Fibroblast of skin of abdomen (primary cell): Measurements from ENCODE around the gene KIAA1328.
A peak's percentile ranks its signal among the peaks of the same experiment; 100 is the strongest.
"Not testable (repeated sequence)": the region's sequence is repeated elsewhere in the genome, so short reads cannot be mapped to it uniquely, and the experiment has no call there.

Experiments
- DNase-seq: peaks from one replicate; pipeline ENCODE4 v3.0.0-alpha.2; 2013

The KIAA1328 gene

GRCh38 chr18:37160038-37160820 is 331.3 kb downstream of the KIAA1328 start:
- DNase-seq = no peak

GRCh38 chr18:37161491-37161890 is 332.6 kb downstream of the KIAA1328 start:
- no peak for DNase-seq

GRCh38 chr18:37162551-37162950 is 333.6 kb downstream of the KIAA1328 start:
- no peak for DNase-seq

DNA sequence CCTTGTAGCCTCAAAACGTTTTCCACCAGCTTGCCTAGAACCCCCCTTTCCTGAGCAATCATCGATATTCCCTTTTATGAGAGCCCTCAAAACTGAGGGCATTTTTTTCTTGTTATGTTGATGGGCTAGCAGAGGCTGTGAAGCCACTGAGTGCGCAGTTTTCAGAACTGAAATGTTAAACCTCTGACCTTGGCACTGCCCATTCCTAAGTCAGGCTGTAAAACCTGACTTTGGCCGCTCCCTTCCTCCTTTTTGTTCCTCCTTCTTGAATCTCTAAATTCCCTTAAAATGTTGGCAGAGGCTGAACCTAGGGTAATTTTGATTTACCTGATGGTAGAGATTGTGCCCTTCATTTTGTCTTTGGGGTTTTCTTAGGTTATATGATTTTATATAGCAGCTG is 334.2 kb downstream of the KIAA1328 start:
- DNase-seq = no peak

GRCh38 chr18:37166491-37166890 is 337.6 kb downstream of the KIAA1328 start:
- DNase-seq = no peak

GRCh38 chr18:37166966-37167365 is 338.0 kb downstream of the KIAA1328 start:
- not testable (repeated sequence) for DNase-seq

DNA sequence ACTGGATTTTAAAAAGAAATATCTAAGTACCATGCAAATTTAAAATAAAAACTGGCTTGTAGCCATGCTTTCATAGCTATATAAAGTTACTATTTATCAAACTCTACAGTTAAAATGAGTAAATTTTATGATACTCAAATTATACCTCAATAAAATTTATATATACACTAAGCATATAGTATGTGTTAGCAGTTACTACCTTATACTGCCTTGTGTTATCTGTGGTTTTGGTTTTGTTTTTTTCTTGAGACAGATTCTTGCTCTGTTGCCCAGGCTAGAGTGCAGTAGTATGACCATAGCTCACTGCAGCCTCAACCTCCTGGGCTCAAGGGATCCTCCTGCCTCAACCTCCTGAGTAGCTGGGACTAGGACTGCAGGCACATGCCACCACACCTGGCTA is 342.1 kb downstream of the KIAA1328 start:
- no peak for DNase-seq

GRCh38 chr18:37173384-37173783 is 344.5 kb downstream of the KIAA1328 start:
- DNase-seq = no peak

- no peak for DNase-seq
Measured at GRCh38 chr18:37175727-37176620, 347.0 kb downstream of the KIAA1328 start.

DNA sequence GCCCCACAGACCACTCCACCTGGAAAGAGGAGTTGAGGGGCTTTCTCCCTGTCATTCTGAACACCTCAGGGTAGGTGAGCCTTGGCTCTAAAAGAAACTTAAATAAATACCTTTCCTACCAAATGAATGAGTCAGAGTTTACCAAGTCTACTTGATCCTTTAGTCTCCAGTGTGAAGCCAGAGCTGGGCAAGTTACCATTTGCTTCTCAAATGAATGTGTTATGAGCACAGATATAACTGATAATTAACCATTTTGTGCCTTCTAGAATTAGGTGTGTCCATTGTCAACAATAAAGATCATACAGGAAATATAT is 347.7 kb downstream of the KIAA1328 start:
- no peak for DNase-seq

GRCh38 chr18:37179384-37179783 is 350.5 kb downstream of the KIAA1328 start:
- DNase-seq = no peak

- no peak for DNase-seq
Measured at GRCh38 chr18:37180086-37180485, 351.2 kb downstream of the KIAA1328 start.

DNA sequence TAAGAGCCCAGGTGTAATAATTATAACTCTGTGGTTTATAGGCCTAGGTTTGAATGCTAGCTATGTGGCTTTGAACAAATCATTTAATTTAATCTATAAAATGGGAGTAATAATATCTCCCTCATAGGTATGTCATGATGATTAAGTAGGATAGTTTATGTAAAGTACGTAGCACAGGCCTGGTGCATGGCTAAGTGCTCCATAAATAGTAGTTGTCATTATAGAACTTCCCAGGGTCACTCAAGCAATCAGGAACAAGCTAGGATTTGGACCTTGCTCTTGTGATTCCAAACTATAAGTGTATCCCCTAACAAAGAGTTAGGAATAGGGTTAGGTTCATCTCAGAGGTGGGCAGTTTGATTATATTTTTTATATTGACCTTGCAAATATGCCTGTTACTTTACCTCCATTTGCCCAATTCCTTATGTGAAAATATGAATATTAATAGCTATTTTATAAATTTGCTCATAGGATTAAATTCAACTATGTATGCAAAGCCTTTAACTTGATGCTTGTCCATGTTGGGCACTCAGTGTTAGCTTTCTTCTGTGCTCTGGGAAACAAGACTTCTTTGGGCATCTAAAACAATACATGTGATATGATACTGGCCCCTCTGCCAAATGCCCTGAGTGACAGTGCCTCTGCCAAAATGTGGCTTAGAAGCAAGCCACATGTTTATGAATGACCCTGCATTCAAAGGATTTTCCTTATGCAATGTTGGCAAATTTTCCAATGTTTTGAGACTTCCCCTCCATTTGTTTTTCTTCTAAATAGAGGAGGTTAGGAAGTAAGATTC is 353.6 kb downstream of the KIAA1328 start:
- no peak for DNase-seq

GRCh38 chr18:37184209-37184868 is 355.4 kb downstream of the KIAA1328 start:
- DNase-seq = no peak

DNA sequence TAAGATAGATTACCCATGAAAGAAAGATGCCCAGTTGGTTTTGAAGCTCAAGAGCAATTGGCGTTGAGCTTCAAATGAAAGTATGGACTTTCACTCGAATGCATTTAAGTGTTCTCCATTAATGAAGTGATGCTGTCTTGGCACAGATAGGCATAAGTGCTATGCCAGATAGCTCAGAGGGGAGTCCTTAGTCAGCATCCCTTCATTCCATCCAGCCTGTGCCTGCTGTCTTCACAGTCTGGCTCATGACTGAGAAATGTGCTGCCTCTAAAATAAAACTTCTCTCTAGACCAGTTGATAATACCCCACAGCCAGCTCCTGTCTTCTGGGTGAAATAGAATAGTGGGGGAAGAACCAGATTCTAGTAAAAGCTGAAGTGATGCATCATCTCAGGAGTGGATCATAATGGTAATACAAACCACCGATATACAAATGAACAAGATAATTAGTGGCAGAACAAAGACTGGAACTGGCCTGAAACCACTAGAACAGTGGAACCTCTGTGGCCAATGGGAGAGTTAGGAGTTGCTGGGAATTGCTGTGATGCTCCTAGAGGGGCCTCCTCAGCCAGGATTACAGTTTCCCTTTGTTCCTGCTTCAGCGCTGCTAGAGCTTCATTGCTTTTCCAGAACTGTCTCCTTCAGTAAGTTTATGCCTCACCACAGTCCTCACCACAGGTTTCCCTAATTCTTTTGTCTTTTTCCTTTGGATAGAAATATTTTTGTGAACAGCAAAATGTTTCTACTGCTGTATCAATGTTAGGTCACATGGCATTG is 359.3 kb downstream of the KIAA1328 start:
- peak; percentile 2 for DNase-seq

- DNase-seq = no peak
Measured at GRCh38 chr18:37199741-37200140, 370.8 kb downstream of the KIAA1328 start.

DNA sequence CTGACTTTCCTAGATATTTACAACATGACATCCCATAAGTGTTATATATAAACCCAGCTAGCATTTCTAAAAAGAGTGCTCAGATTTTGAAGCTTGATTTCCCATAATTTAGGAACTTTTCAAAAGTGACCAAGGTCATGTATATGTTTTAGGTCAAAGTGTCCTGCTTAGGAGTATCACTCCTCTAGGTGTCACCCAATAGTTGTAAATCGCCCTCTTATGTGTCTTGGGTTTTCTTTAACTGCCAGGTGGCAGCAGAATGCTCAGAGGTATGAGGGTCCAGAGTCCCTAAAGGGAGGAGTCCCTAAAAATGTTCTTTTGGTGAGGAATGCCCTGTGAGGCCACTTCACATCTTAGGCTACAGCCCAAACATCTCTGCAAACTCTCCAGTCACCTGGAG is 378.4 kb downstream of the KIAA1328 start:
- no peak for DNase-seq

GRCh38 chr18:37210781-37211180 is 381.9 kb downstream of the KIAA1328 start:
- no peak for DNase-seq

- no peak for DNase-seq
Measured at GRCh38 chr18:37218022-37218590, 389.2 kb downstream of the KIAA1328 start.

GRCh38 chr18:37219257-37219656 is 390.3 kb downstream of the KIAA1328 start:
- no peak for DNase-seq

- no peak for DNase-seq
Measured at GRCh38 chr18:37222354-37222998, 393.5 kb downstream of the KIAA1328 start.
